Measurements from ENCODE around the gene GRIK5.

- TF ChIP-seq CTCF (IDR thresholded peaks at IDR 0.05; ENCODE audit: poor library complexity) (no peak), EZH2 (IDR thresholded peaks at IDR 0.05; ENCODE audit: borderline replicate concordance) (no peak), EZH2phosphoT487 (IDR thresholded peaks at IDR 0.05; ENCODE audit: low read depth, severe bottlenecking, unreplicated experiment) (no peak)
Measured at GRCh38 chr19:42051166-42052115, 18.6 kb downstream of the GRIK5 start.
